Psoas muscle (tissue), 8 donors: ENCODE results near the gene BNC2. TPM values are rescaled to one million over a fixed set of nuclear protein-coding genes. Genes with fewer than 3 reads are reported as not detected.

Source experiments
- ATAC-seq, 4 donors: fragments of 200-7000 bp; cut with Tn5 transposase; one replicate each; pipeline ENCODE4 v1.9.1; 2020; ENCODE audit warnings: moderate library complexity in 3 of 4, mild to moderate bottlenecking in 2 of 4
- DNase-seq, 2 donors: peaks; one replicate each; pipeline ENCODE4 v3.0.0-alpha.2; 2020
- H3K27ac ChIP-seq: fragments of 200-600 bp; one replicate; pipeline ENCODE4 v1.8.0; 2022
- H3K27me3 ChIP-seq, 3 donors: fragments of 200-600 bp in 1 of 3; one replicate each; pipeline versions ENCODE4 v1.6.1 to v1.8.0; 2013 to 2022; ENCODE audit warnings: low read length in 2 of 3, mild to moderate bottlenecking in 2 of 3, moderate library complexity in 1 of 3; ENCODE audit not compliant: insufficient read depth in 3 of 3
- H3K36me3 ChIP-seq, 2 donors: fragments of 200-600 bp in 1 of 2; one replicate each; pipeline versions ENCODE4 v1.6.1 to v1.8.0; 2013 to 2022; ENCODE audit warnings: low read depth in 1 of 2, mild to moderate bottlenecking in 1 of 2, moderate library complexity in 1 of 2; ENCODE audit not compliant: insufficient read depth in 1 of 2
- H3K4me1 ChIP-seq: fragments of 200-600 bp; one replicate; pipeline ENCODE4 v1.8.0; 2022
- H3K4me3 ChIP-seq: fragments of 200-600 bp; one replicate; pipeline ENCODE4 v1.8.0; 2022; ENCODE audit warnings: mild to moderate bottlenecking
- H3K9me3 ChIP-seq: fragments of 200-600 bp; one replicate; pipeline ENCODE4 v1.8.0; 2022
- CTCF ChIP-seq: fragments of 200-600 bp; IDR thresholded peaks from one replicate; pipeline ENCODE4 v1.8.0; 2022; ENCODE audit warnings: antibody characterized with exemption
- WGBS, 3 donors: extraction: QIAGEN DNeasy Blood & Tissue Kit; methylation state at CpG; one replicate each; pipeline versions ENCODE4 v1.1.6 to v1.1.7; 2013; 5-methylcytosine and 5-hydroxymethylcytosine counted together
- intact Hi-C, 2 donors: fragments of 100-400 bp; cut with DNase I; formaldehyde crosslinking; loops; one replicate each; pipeline versions ENCODE4 v1.11.0 to v1.14.2; 2022
- polyA plus RNA-seq, 3 donors: library from polyadenylated mRNA; stranded (reverse); fragments of 200-250 nt; gene quantifications; one replicate each; pipeline ENCODE4 v1.2.3, GENCODE V29; 2013
- total RNA-seq, 4 donors: library from RNA; stranded (reverse); fragmentation: NEBNext Ultra II Directional in 2 of 4; extraction: Animal tissue kit (Norgen Biotek cat#: 25700) in 2 of 4; gene quantifications; one replicate each; pipeline versions ENCODE4 v1.2.1 to v1.2.4, GENCODE V29; 2021 to 2023
- donor health status: healthy with polysubstance abuse.
- donor health status: DM: no; HTN: no; CAD: no; lungs with moderate emphysema.
- donor health status: Bipolar disorder and iron deficiency.
- donor health status: healthy.
- donor health status: DM: yes; HTN: yes; CAD: no.
- donor health status: DM: no; HTN: no; CAD: no.
- donor health status: DM: no; HTN: no; CAD: no.
- donor health status: DM: yes; HTN: yes; CAD: no.

BNC2 gene
- total and polyA plus RNA-seq, 7 donors, result 1.3 to 168 (median 44.1) TPM

- Histone ChIP-seq H3K4me1 (no peaks in the 10 kb centered on the region), H3K27ac (no peak overlapping the region), H3K4me3 (no peak overlapping the region), H3K36me3 (no peaks in the 10 kb centered on the region), H3K27me3 (no peaks in the 10 kb centered on the region), H3K9me3 (no peaks in the 10 kb centered on the region)
- no peak for TF ChIP-seq CTCF
- intact Hi-C loops, result no loop called here
- DNase-seq (no peak), ATAC-seq (no peak)
Measured at GRCh38 chr9:16806674-16807073, 63.8 kb downstream of the BNC2 start.

GRCh38 chr9:16803648-16804047 lies 66.8 kb downstream of the BNC2 start:
- no peaks in the 10 kb centered on the region for H3K4me1 ChIP-seq
- TF ChIP-seq CTCF, result no peak
- ATAC-seq, result no peak
- H3K27me3 ChIP-seq, result no peaks in the 10 kb centered on the region
- intact Hi-C loops, result no loop called here
- no peak overlapping the region for H3K4me3 ChIP-seq
- 76 to 83% (median 79%) methylated on average over 8 of the region's 8 CpGs for WGBS, 3 donors
- H3K36me3 ChIP-seq, result no peaks in the 10 kb centered on the region
- no peaks in the 10 kb centered on the region for H3K9me3 ChIP-seq
- no peak for DNase-seq
- no peak overlapping the region for H3K27ac ChIP-seq

DNA sequence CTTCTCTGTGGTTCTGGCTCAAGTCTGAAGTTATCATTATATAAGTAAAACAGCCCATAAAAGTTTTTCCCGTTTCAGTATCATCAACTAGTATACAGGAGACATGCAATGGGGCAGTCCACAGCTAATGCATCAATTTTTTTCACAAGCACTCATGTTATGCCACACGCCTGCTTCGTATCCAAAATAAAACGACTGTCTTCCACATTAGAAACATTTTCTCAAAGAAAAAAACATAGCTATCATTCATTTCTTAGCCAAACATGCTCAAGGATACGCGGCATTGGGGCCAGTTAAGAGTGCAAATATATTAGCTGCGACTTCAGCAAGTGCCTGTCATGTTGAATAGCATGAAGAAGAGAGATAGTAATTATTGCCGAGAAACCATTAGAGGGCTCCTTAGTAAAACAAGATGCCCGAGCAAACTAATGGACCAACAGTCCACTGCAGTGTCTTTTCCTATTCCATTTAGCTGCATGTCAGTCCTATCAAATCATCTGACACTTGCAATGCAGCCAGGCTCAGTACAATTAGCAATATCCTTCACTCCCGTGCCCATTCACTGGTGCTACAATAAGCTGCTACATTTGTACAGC lies 68.5 kb downstream of the BNC2 start:
- H3K4me1 ChIP-seq, result no peaks in the 10 kb centered on the region
- no peak for DNase-seq
- WGBS, 3 donors, result 77 to 81% (median 77%) methylated on average over 10 of the region's 10 CpGs
- H3K4me3 ChIP-seq, result no peak overlapping the region
- intact Hi-C loops, result no loop called here
- no peak overlapping the region for H3K27ac ChIP-seq
- ATAC-seq, result no peak
- no peaks in the 10 kb centered on the region for H3K9me3 ChIP-seq
- H3K27me3 ChIP-seq, result no peaks in the 10 kb centered on the region
- TF ChIP-seq CTCF, result no peak
- H3K36me3 ChIP-seq, result no peaks in the 10 kb centered on the region

GRCh38 chr9:16796304-16796825 lies 74.1 kb downstream of the BNC2 start:
- Histone ChIP-seq H3K4me3 (no peak overlapping the region), H3K4me1 (peaks cover 5% of the 10 kb centered on the region), H3K36me3 (no peaks in the 10 kb centered on the region), H3K27ac (no peak overlapping the region), H3K27me3 (no peaks in the 10 kb centered on the region), H3K9me3 (no peaks in the 10 kb centered on the region)
- WGBS, 3 donors, result 89 to 94% (median 91%) methylated on average over 5 of the region's 5 CpGs
- DNase-seq (no peak), ATAC-seq (no peak)
- intact Hi-C loops, result no loop called here
- TF ChIP-seq CTCF, result no peak
